ENCODE data around the gene TNRC6B.

GRCh38 chr22:40345271-40345670 is 167.5 kb downstream of the TNRC6B start:
- TF ChIP-seq CTCF (conservative IDR thresholded peaks at IDR 0.05 in 1 of 2, IDR thresholded peaks at IDR 0.05 in 1 of 2; ENCODE audit: low read depth in 1 of 2, low read length in 2 of 2) (no peak), EZH2 (IDR thresholded peaks at IDR 0.05; ENCODE audit: low read length, missing control alignments) (no peak)

All from fibroblast of lung (primary cell).